ENCODE measurements around the gene NTN5. TPM values are rescaled to one million over a fixed set of nuclear protein-coding genes. Genes with fewer than 3 reads are reported as not detected.

The NTN5 gene
- total RNA-seq, 3 donors from 2014 or later (not counting 1 experiment from before 2014, with no cell fraction given), result 1.3 to 3.4 (median 2.1) TPM

DNA sequence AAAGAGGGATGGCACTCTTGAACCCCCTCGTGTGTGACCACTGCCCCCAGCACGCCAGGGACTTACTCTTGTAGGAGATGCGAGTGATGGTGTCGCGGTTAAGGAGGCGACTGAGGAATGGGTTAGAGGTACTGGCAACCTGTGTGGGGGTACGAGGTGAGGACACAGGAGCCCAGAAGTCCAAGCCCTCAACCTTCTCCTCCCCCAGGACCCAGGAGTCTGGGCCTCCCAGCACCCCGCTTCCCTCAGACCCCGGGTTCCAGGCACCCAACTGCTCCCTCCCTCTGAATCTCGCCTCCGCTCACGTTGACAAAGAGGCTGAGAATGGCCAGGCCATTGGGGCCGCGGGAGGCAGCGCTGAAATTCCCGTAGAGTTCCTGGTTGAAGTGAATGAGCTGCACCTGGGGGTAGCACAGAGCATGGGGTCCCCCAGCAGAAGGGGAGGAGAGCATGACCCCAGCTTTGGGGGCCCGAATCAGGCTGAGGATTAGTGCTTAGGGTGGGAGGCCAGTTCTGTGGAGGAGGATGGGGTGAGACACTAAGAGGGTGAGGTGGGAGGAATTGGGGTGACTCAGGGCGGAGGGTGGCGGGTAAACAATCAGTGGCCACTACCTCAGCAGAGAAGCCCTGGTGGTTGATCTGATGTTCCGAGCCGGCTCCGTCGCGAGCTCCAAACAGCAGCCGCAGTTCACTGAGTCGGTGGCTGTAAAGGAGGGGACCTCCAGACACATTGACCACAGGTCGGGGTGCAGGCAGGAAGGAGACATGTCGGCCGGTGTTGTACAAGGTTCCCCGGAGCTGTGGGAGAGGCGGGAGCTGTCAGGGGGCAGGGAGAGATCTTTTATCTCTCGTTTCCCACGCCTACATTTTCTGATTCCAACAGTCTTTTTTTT is 33.1 kb downstream of the NTN5 start:
- Mint-ChIP-seq H3K36me3 (no peaks in the 10 kb centered on the region), H3K27ac (peak overlapping the region; percentile 99), H3K4me3 (peak overlapping the region; percentile 95), H3K9me3 (peaks cover 0 to 4% of the 10 kb centered on the region in 2 donors), H3K4me1 (peaks cover 32 to 44% of the 10 kb centered on the region in 2 donors), H3K27me3 (ENCODE audit: low read depth in 2 of 2) (no peaks in the 10 kb centered on the region)
- ATAC-seq (no peak), DNase-seq (peak in 1 of 2 donors; percentile 47)
- intact Hi-C loops (cut with micrococcal nuclease), result loop anchor here (5.0 to 10.0 kb wide), 7 partner anchors 38 to 1003 kb away; partner anchors contain the start of genes FTL, GYS1, PPP1R15A and RRAS
- Histone ChIP-seq H3K4me3 (ENCODE audit: low read length) (no peak overlapping the region), H3K9me3 (ENCODE audit: control insufficient read depth, insufficient read depth, low read length) (no peaks in the 10 kb centered on the region), H3K4me1 (ENCODE audit: control insufficient read depth, insufficient read depth, low read length) (peaks cover 36% of the 10 kb centered on the region), H3K27ac (ENCODE audit: low read length) (peak overlapping the region; percentile 97), H3K27me3 (ENCODE audit: control insufficient read depth, insufficient read depth, low read length) (no peaks in the 10 kb centered on the region), H3K36me3 (ENCODE audit: control insufficient read depth, insufficient read depth, low read length) (no peaks in the 10 kb centered on the region)
- TF ChIP-seq, protein P1, sequence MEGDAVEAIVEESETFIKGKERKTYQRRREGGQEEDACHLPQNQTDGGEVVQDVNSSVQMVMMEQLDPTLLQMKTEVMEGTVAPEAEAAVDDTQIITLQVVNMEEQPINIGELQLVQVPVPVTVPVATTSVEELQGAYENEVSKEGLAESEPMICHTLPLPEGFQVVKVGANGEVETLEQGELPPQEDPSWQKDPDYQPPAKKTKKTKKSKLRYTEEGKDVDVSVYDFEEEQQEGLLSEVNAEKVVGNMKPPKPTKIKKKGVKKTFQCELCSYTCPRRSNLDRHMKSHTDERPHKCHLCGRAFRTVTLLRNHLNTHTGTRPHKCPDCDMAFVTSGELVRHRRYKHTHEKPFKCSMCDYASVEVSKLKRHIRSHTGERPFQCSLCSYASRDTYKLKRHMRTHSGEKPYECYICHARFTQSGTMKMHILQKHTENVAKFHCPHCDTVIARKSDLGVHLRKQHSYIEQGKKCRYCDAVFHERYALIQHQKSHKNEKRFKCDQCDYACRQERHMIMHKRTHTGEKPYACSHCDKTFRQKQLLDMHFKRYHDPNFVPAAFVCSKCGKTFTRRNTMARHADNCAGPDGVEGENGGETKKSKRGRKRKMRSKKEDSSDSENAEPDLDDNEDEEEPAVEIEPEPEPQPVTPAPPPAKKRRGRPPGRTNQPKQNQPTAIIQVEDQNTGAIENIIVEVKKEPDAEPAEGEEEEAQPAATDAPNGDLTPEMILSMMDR (IDR thresholded peaks at IDR 0.05), result no peak
- 88% methylated on average over 29 of the region's 33 CpGs for WGBS (ENCODE audit: insufficient coverage)

DNA sequence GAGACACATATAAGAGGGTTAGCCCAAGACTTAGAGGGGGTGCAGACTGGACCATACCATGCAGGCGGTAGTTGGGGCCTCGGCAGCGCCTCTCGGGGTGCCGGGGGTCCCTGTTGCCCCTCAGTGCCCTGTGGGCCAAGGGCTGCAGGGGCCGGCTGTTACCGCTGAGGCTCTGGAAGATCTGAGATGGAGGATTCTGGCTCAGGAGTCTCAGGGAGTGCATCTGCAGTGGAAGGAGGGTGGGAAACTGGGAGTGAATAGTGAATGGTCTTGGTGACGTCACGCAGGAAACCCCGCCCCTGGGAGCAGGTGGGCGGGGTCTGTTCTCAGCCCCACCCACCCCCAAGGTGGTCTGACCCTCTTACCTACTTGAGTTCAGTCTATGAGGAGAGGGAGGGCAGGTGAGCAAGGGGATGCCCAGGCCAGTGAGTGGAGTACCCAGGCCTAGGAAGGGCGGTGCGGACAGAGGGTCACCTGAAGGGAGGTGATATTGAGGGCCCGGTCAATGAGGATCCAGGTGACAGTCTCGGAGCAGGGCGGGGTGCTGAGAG is 33.9 kb downstream of the NTN5 start:
- no peaks in the 10 kb centered on the region for H3K27me3 Mint-ChIP-seq (ENCODE audit: low read depth in 2 of 2)
- H3K27ac Mint-ChIP-seq, result peak overlapping the region; percentile 99
- no peaks in the 10 kb centered on the region for H3K36me3 ChIP-seq (ENCODE audit: control insufficient read depth, insufficient read depth, low read length)
- H3K4me1 ChIP-seq (ENCODE audit: control insufficient read depth, insufficient read depth, low read length), result peaks cover 38% of the 10 kb centered on the region
- no peaks in the 10 kb centered on the region for H3K36me3 Mint-ChIP-seq
- peak overlapping the region; percentile 60 for H3K4me3 ChIP-seq (ENCODE audit: low read length)
- H3K27ac ChIP-seq (ENCODE audit: low read length), result peak overlapping the region; percentile 97
- ATAC-seq, result no peak
- intact Hi-C loops (cut with micrococcal nuclease), result loop anchor here (1.0 to 10.0 kb wide), 7 partner anchors 7 to 1003 kb away; partner anchors contain the start of genes CA11, GYS1, PPP1R15A and RRAS
- H3K9me3 Mint-ChIP-seq, result peaks cover 0 to 4% of the 10 kb centered on the region in 2 donors
- H3K27me3 ChIP-seq (ENCODE audit: control insufficient read depth, insufficient read depth, low read length), result no peaks in the 10 kb centered on the region
- peaks cover 39 to 50% of the 10 kb centered on the region in 2 donors for H3K4me1 Mint-ChIP-seq
- H3K9me3 ChIP-seq (ENCODE audit: control insufficient read depth, insufficient read depth, low read length), result no peaks in the 10 kb centered on the region
- TF ChIP-seq, protein P1 (IDR thresholded peaks at IDR 0.05), result no peak
- peak overlapping the region; percentile 95 for H3K4me3 Mint-ChIP-seq
- peak in 1 of 2 donors; percentile 51 for DNase-seq
- 98% methylated on average over 12 of the region's 16 CpGs for WGBS (ENCODE audit: insufficient coverage)

DNA sequence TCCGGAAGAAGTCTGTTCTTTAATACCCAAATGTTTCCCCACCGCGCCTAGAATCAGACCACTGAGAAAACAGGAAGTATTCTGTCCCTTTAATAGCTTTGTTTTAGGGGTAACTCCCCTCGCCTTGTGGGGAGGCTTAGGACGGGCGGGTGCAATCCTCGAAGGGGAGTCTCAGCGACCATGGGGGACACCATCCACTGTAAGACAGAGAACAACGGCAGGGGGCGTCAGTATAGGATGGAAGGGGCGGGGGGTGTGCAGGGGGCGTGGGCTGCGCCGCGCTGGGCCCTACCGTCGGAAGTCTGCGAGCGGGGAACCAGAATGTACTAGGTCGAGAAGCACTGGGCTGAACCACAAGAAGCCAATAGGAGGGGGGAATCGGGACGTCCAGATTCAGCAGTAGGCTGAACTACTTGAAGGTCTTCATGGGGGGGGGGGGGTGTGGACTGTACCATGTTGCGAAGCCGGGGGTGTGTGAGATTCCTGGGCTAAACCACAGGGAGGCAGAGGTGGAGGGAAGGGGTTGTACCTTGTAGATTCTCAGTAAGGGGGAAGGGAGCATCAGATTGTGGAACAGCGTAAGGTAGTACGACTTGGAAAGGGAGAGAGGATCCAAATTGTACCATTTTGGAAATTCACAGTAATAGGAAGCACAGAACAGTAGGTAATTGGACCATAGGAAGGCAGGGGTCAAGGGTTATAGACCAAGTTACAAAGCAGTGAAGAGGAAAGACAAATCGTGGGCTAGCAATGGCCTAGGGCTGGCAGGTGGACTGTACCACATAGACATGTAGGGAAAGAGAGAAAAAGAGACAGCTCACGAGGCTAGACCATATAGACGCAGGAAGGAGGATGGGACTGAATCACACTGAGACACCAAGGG is 34.6 kb downstream of the NTN5 start:
- DNase-seq (peak; percentile 77 to 96), ATAC-seq (peak; percentile 46 to 67 (median 50))
- Histone ChIP-seq H3K36me3 (ENCODE audit: control insufficient read depth, insufficient read depth, low read length) (peaks cover 3% of the 10 kb centered on the region), H3K9me3 (ENCODE audit: control insufficient read depth, insufficient read depth, low read length) (no peaks in the 10 kb centered on the region), H3K27me3 (ENCODE audit: control insufficient read depth, insufficient read depth, low read length) (no peaks in the 10 kb centered on the region), H3K4me1 (ENCODE audit: control insufficient read depth, insufficient read depth, low read length) (peaks cover 45% of the 10 kb centered on the region), H3K27ac (ENCODE audit: low read length) (peak overlapping the region; percentile 97), H3K4me3 (ENCODE audit: low read length) (peak overlapping the region; percentile 60)
- TF ChIP-seq, protein P1 (IDR thresholded peaks at IDR 0.05), result no peak
- intact Hi-C loops (cut with micrococcal nuclease), result loop anchor here (1.0 to 10.0 kb wide), 8 partner anchors 8 to 1004 kb away; partner anchors contain the start of genes CA11, GYS1, PPP1R15A and RPL18
- Mint-ChIP-seq H3K4me1 (peaks cover 39 to 51% of the 10 kb centered on the region in 2 donors), H3K4me3 (peak overlapping the region; percentile 95), H3K27ac (peak overlapping the region; percentile 99), H3K9me3 (peaks cover 0 to 4% of the 10 kb centered on the region in 2 donors), H3K27me3 (ENCODE audit: low read depth in 2 of 2) (no peaks in the 10 kb centered on the region), H3K36me3 (no peaks in the 10 kb centered on the region)
- WGBS (ENCODE audit: insufficient coverage), result 4% methylated on average over 27 of the region's 29 CpGs
